Activated gamma-delta T cell treated with anti-CD3 and anti-CD28 coated beads, Interleukin-2, amount 50 U/mL, for 16 hours (primary cell): ENCODE data around the gene ERBIN.
"Not testable (repeated sequence)": the region's sequence is repeated elsewhere in the genome, so short reads cannot be mapped to it uniquely, and the experiment has no call there.

Source experiments
- DNase-seq: peaks from one replicate; pipeline ENCODE4 v3.0.0-alpha.2; 2020; ENCODE audit warnings: low read depth

ERBIN gene

GRCh38 chr5:66009277-66009676 lies 82.9 kb downstream of the ERBIN start:
- DNase-seq, result no peak

- DNase-seq, result no peak
These were observed 84.1 kb downstream of the ERBIN start for GRCh38 chr5:66010476-66010875.

DNA sequence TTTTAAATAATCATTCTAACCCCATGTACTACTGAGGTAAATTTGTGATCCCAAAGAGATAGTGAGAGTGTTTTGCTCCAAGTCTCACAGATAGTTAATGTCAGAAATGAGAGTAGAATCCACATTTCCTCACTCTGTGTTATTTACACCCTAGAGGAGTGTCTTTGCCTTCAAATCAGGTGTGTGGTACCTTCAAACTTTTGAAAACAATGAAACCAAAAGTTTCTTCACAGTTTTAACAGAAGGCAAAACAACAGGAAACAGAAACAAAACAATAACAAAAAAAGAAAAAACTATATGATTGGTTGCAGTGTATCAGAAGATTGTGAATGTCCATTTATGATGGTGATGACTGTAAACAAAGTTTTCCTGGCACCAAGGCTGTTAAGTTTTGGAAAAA lies 85.9 kb downstream of the ERBIN start:
- no peak for DNase-seq

- no peak for DNase-seq
These were observed 87.0 kb downstream of the ERBIN start for GRCh38 chr5:66013397-66013796.

GRCh38 chr5:66013906-66014305 lies 87.5 kb downstream of the ERBIN start:
- DNase-seq, result no peak

- no peak for DNase-seq
These were observed 89.0 kb downstream of the ERBIN start for GRCh38 chr5:66015196-66015960.

GRCh38 chr5:66021585-66021984 lies 95.2 kb downstream of the ERBIN start:
- DNase-seq, result no peak

GRCh38 chr5:66039296-66039695 lies 112.9 kb downstream of the ERBIN start:
- DNase-seq, result no peak

DNA sequence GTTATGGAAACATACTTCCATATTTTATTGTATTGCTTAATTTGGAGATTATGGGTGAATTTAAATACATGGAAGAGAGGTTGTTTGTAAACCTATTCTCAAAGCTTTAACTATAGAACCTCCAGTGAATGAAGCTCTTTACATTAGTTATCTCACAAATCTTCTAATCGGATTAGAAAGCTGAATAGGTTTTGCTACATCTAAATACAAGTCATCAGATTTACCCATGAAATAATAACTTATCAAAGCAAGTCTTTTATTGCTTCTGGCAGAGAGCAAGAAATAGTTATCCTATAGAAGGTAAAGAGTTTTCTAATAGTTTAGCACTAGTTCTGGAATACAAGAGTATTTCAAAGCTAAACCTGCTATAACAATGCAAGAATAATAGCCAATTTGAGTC lies 113.3 kb downstream of the ERBIN start:
- no peak for DNase-seq

GRCh38 chr5:66041627-66042026 lies 115.3 kb downstream of the ERBIN start:
- no peak for DNase-seq

- DNase-seq, result no peak
These were observed 130.9 kb downstream of the ERBIN start for GRCh38 chr5:66057239-66057638.

DNA sequence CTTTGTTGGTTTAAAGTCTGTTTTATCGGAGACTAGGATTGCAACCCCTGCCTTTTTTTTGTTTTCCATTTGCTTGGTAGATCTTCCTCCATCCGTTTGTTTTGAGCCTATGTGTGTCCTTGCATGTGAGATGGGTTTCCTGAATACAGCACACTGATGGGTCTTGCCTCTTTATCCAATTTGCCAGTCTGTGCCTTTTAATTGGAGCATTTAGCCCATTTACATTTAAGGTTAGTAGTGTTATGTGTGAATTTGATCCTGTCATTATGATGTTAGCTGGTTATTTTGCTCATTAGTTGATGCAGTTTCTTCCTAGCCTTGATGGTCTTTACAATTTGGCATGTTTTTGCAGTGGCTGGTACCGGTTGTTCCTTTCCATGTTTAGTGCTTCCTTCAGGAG lies 134.9 kb downstream of the ERBIN start:
- not testable (repeated sequence) for DNase-seq

DNA sequence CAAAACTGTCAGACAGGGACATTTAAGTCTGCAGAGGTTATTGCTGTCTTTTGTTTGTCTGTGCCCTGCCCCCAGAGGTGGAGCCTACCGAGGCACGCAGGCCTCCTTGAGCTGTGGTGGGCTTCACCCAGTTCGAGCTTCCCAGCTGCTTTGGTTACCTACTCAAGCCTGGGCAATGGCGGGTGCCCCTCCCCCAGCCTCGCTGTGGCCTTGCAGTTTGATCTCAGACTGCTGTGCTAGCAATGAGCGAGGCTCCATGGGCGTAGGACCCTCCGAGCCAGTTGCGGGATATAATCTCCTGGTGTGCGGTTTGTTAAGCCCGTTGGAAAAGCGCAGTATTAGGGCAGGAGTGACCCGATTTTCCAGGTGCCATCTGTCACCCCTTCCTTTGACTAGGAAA lies 136.7 kb downstream of the ERBIN start:
- DNase-seq, result not testable (repeated sequence)

DNA sequence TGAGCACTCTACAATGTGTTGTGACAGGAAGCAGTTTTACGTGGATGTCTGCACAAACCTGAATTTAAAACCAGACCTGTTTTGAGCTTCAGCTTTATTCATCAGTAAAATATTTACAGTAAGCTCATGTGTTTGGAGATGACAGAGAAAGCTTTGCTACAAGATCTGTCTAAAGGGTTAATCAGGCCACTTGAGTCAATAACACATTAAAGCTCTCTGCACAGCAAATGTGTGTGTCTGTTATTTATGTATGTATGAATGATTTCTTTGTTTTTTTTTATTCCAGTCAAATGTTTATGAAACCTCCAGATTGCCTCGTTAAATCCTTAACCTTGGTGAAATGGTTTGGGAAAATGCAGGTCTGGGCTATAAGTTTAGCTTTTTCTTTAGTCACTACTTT lies 140.5 kb downstream of the ERBIN start:
- DNase-seq, result no peak

GRCh38 chr5:66072031-66072430 lies 145.7 kb downstream of the ERBIN start:
- no peak for DNase-seq

GRCh38 chr5:66074901-66075300 lies 148.5 kb downstream of the ERBIN start:
- no peak for DNase-seq

- DNase-seq, result no peak
These were observed 154.3 kb downstream of the ERBIN start for GRCh38 chr5:66080664-66081063.

- no peak for DNase-seq
These were observed 163.0 kb downstream of the ERBIN start for GRCh38 chr5:66089384-66089783.

DNA sequence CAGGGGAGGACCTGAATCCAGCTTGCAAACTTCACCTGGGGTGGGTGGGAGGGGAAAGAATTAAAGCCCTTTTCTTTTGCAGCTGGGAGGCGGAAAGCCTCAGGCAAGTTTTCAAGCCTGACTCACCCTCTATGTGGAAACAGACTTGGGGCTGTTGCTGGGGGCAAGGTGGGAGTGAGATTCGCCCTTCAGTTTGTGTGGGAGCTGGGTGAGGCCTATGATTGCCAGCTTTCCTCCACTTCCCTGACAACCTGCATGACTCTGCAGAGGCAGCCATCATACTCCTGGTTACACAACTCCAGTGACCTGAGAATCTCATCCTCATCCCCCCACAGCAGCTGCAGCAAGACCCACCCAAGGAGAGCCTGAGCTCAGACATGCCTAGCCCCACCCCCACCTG lies 174.5 kb downstream of the ERBIN start:
- no peak for DNase-seq

- DNase-seq, result no peak
These were observed 186.8 kb downstream of the ERBIN start for GRCh38 chr5:66113160-66113559.

GRCh38 chr5:66118304-66118703 lies 191.9 kb downstream of the ERBIN start:
- no peak for DNase-seq

DNA sequence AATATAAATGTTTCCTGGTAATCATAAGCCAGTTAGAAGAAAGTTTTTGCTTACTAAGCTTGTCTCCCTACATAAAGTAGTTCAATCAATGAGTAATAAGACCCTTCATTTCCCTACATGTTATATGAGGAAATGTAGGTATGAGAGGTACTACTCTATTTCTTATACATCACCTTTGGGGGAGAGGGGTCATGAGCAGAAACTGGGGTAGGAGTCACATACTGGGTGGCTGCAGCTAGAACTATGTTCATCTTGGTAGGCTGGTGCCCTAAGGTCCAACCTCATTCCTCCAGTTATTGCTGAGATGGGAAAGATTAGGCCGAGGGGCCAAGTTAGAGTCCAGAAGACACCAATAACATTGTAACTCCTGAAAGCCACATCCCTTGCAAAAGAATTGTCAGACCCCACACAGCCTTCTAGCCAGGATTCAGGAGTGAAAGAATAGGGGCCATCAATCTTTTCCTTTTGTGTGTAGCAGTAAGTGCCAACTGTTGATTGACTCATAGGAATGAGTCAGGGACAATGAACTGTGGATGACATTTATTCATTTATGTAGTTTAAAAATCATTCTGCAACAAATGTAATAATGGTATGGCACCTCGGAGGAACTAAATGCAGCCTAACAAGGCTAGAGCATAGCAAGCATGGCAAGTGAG lies 196.1 kb downstream of the ERBIN start:
- DNase-seq, result no peak

DNA sequence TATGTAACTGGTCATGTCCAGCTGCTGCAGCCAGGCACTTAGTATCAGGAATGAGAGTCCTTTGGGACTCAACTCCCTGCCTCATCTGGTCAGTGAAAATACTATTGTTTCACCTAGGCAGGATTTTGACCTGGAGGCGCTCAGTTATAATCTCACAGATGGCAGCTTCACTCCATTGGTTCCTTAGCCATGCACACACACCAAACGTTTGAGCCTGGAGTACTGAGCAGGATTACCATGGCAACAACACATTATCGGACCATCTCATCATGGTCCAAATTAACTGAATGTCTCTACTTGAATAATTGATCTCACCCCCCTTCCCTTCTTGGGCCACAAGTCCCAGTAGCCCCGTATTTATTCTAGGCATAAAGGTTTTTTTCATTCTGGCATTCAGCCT lies 202.8 kb downstream of the ERBIN start:
- no peak for DNase-seq

- no peak for DNase-seq
These were observed 204.1 kb downstream of the ERBIN start for GRCh38 chr5:66130493-66130892.
